ENCODE results near the gene ZCCHC14. TPM values are rescaled to one million over a fixed set of nuclear protein-coding genes. Genes with fewer than 3 reads are reported as not detected.

Gene ZCCHC14
- total and polyA plus RNA-seq, 2 of the 8 experiments (the other 6 are each of a cell fraction or from before 2014, with no cell fraction given) = 8.2 to 28.2 TPM

GRCh38 chr16:87406495-87407088, 86.2 kb downstream of the ZCCHC14 start (continued):
- no peak for TF ChIP-seq TAF1 (IDR thresholded peaks at IDR 0.05; ENCODE audit: low read depth, low read length)
- TF ChIP-seq SIRT6 (IDR thresholded peaks at IDR 0.05; ENCODE audit: low read length) = no peak
- no peak for TF ChIP-seq SAP30 (IDR thresholded peaks at IDR 0.05; ENCODE audit: insufficient read depth, insufficient replicate concordance, low read length)
- no peak for TF ChIP-seq E2F6 (IDR thresholded peaks at IDR 0.05)
